ENCODE measurements around the gene L3MBTL3.
"Not testable (repeated sequence)": the region's sequence is repeated elsewhere in the genome, so short reads cannot be mapped to it uniquely, and the experiment has no call there.

Gene L3MBTL3

DNA sequence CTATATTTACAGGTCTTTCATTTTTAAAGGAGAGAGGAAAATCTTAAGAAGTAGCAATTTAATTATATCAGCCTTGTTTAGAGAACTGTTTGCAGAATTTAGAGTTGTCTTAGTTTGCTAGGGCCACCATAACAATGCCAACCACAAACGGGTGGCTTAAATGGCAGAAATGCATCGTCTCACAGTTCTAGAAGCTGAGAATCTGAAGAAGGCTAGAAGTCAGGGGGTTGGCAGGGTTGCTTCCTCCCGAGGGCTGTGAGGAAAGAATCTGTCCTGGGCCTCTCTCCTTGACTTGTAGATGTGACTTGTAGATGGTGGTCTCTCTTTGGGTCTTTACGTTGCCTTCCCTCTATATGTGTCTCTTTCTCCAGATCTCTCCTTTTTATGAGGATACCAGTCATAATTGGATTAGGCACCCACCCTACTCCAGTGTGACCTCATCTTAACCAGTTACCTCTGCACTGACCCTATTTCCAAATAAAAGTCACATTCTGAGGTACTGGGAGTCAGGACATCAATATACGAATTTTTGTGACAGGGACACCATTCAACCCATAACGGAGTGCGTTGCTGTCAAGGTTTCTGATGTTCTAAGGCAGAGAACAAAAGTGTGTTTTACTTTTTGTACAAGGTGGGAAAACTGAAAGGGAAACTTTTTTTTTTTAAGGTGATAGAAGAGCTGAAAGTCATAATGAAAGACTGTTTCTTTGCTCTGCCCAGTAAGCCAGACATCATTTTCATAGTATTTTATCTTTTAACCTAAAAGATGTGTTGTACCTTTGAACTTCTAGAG lies 119.9 kb downstream of the L3MBTL3 start:
- Histone ChIP-seq H3K27ac (ENCODE audit: low read depth, low read length) (no peak overlapping the region), H3K27me3 (ENCODE audit: control insufficient read depth, insufficient read depth, low read length) (no peaks in the 10 kb centered on the region), H3K9me3 (ENCODE audit: control insufficient read depth, insufficient read depth, low read length) (no peaks in the 10 kb centered on the region), H3K9ac (ENCODE audit: low read depth, low read length) (no peak overlapping the region), H3K4me1 (ENCODE audit: control insufficient read depth, insufficient read depth, low read length) (no peaks in the 10 kb centered on the region), H3K4me3 (ENCODE audit: low read depth, low read length) (no peak overlapping the region), H3K36me3 (ENCODE audit: control insufficient read depth, insufficient read depth, low read length) (no peaks in the 10 kb centered on the region)

- H3K4me1 ChIP-seq (ENCODE audit: control insufficient read depth, insufficient read depth, low read length), result no peaks in the 10 kb centered on the region
- H3K9me3 ChIP-seq (ENCODE audit: control insufficient read depth, insufficient read depth, low read length), result no peaks in the 10 kb centered on the region
- H3K27ac ChIP-seq (ENCODE audit: low read depth, low read length), result no peak overlapping the region
- no peaks in the 10 kb centered on the region for H3K27me3 ChIP-seq (ENCODE audit: control insufficient read depth, insufficient read depth, low read length)
- H3K36me3 ChIP-seq (ENCODE audit: control insufficient read depth, insufficient read depth, low read length), result no peaks in the 10 kb centered on the region
- H3K9ac ChIP-seq (ENCODE audit: low read depth, low read length), result no peak overlapping the region
- no peak overlapping the region for H3K4me3 ChIP-seq (ENCODE audit: low read depth, low read length)
Measured at GRCh38 chr6:130138909-130139242, 120.5 kb downstream of the L3MBTL3 start.

DNA sequence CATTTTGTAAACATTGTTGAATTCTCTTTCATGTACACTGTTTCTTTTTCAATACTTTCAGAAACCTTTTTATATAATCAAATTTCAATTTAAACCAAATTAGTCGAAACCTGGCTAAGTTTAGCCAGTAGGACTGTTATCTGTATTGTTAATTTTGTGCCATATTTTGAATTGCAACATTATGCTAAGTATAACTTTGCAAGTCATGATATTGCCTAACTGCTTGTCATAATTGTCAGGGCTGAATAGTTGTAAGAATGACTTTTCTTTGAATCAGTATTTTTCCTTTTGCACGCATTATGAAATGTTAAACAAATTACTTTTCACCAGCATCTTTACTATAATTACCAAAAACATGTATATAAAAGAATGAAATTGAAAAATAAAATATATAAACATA lies 121.7 kb downstream of the L3MBTL3 start:
- H3K4me3 ChIP-seq (ENCODE audit: low read depth, low read length), result no peak overlapping the region
- H3K4me1 ChIP-seq (ENCODE audit: control insufficient read depth, insufficient read depth, low read length), result no peaks in the 10 kb centered on the region
- no peaks in the 10 kb centered on the region for H3K9me3 ChIP-seq (ENCODE audit: control insufficient read depth, insufficient read depth, low read length)
- H3K9ac ChIP-seq (ENCODE audit: low read depth, low read length), result no peak overlapping the region
- H3K27me3 ChIP-seq (ENCODE audit: control insufficient read depth, insufficient read depth, low read length), result no peaks in the 10 kb centered on the region
- H3K27ac ChIP-seq (ENCODE audit: low read depth, low read length), result no peak overlapping the region
- H3K36me3 ChIP-seq (ENCODE audit: control insufficient read depth, insufficient read depth, low read length), result no peaks in the 10 kb centered on the region

DNA sequence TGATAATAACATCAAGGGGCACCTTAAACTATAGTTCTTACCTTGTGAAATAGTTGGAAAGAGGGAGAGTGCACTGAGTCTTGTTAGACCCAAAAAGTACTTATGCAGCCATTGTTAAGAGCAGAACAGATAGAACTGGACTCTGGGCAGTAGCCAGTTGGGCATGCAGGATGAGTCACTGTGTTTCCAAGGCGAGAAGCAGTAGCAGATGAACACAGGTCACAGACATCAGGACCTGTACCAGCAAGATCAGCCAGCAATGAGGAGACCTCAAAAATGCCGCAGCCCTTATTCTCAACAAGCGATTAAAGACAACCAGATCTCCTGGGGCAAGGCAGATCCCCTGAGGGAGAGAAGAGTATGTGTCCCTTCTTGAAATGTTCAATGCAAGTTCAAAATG lies 125.3 kb downstream of the L3MBTL3 start:
- Histone ChIP-seq H3K36me3 (ENCODE audit: control insufficient read depth, insufficient read depth, low read length) (no peaks in the 10 kb centered on the region), H3K4me3 (ENCODE audit: low read depth, low read length) (no peak overlapping the region), H3K27ac (ENCODE audit: low read depth, low read length) (no peak overlapping the region), H3K9me3 (ENCODE audit: control insufficient read depth, insufficient read depth, low read length) (no peaks in the 10 kb centered on the region), H3K27me3 (ENCODE audit: control insufficient read depth, insufficient read depth, low read length) (no peaks in the 10 kb centered on the region), H3K9ac (ENCODE audit: low read depth, low read length) (no peak overlapping the region), H3K4me1 (ENCODE audit: control insufficient read depth, insufficient read depth, low read length) (no peaks in the 10 kb centered on the region)

GRCh38 chr6:130147111-130147510 lies 128.7 kb downstream of the L3MBTL3 start:
- Histone ChIP-seq H3K4me1 (ENCODE audit: control insufficient read depth, insufficient read depth, low read length) (no peaks in the 10 kb centered on the region), H3K9me3 (ENCODE audit: control insufficient read depth, insufficient read depth, low read length) (no peaks in the 10 kb centered on the region), H3K36me3 (ENCODE audit: control insufficient read depth, insufficient read depth, low read length) (no peaks in the 10 kb centered on the region), H3K27ac (ENCODE audit: low read depth, low read length) (no peak overlapping the region), H3K4me3 (ENCODE audit: low read depth, low read length) (no peak overlapping the region), H3K27me3 (ENCODE audit: control insufficient read depth, insufficient read depth, low read length) (no peaks in the 10 kb centered on the region), H3K9ac (ENCODE audit: low read depth, low read length) (no peak overlapping the region)

DNA sequence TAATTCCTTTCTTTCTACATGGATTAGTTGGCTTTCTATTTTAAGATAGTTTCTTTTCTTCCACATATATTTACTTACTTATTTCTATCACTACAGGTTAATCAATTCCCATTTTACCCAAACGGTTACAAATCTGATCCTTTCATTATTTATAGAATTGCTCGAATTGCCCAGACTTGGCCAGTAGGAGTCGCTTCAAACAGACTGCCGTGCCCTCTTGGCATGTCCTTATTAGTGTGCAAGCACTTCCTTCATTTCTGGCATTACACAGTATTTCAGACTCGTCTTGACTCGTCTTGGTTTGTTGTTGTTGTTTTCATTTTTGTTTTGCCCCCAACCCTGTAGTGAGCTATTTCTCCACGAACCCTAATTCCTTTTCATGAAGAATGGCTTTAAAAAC lies 129.8 kb downstream of the L3MBTL3 start:
- Histone ChIP-seq H3K4me3 (ENCODE audit: low read depth, low read length) (no peak overlapping the region), H3K4me1 (ENCODE audit: control insufficient read depth, insufficient read depth, low read length) (peaks cover 6% of the 10 kb centered on the region), H3K36me3 (ENCODE audit: control insufficient read depth, insufficient read depth, low read length) (no peaks in the 10 kb centered on the region), H3K27ac (ENCODE audit: low read depth, low read length) (no peak overlapping the region), H3K9me3 (ENCODE audit: control insufficient read depth, insufficient read depth, low read length) (no peaks in the 10 kb centered on the region), H3K9ac (ENCODE audit: low read depth, low read length) (no peak overlapping the region), H3K27me3 (ENCODE audit: control insufficient read depth, insufficient read depth, low read length) (no peaks in the 10 kb centered on the region)

GRCh38 chr6:130149016-130149415 lies 130.6 kb downstream of the L3MBTL3 start:
- H3K9me3 ChIP-seq (ENCODE audit: control insufficient read depth, insufficient read depth, low read length); H3K27me3 ChIP-seq (ENCODE audit: control insufficient read depth, insufficient read depth, low read length); H3K4me3 ChIP-seq (ENCODE audit: low read depth, low read length); H3K27ac ChIP-seq (ENCODE audit: low read depth, low read length); H3K36me3 ChIP-seq (ENCODE audit: control insufficient read depth, insufficient read depth, low read length); H3K9ac ChIP-seq (ENCODE audit: low read depth, low read length); H3K4me1 ChIP-seq (ENCODE audit: control insufficient read depth, insufficient read depth, low read length): not testable (repeated sequence)

DNA sequence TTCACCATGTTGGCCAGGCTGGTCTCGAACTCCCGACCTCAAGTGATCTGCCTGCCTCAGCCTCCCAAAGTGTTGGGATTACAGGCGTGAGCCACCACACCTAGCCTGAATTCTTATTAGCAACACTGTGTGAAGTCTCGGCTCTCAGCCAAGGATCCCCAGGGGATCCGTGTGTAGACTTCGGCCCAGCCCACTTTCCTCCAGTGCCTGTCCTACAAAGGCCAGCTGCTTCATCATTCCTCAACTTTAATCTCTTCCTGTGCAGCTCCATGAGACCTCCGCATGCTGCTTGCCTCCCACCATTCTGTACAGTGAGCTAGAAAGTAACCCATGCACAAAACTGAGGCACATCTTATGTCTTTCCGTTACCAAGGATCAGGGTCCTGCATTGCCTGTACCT lies 132.5 kb downstream of the L3MBTL3 start:
- H3K4me1 ChIP-seq (ENCODE audit: control insufficient read depth, insufficient read depth, low read length), result peaks cover 6% of the 10 kb centered on the region
- no peak overlapping the region for H3K4me3 ChIP-seq (ENCODE audit: low read depth, low read length)
- no peaks in the 10 kb centered on the region for H3K27me3 ChIP-seq (ENCODE audit: control insufficient read depth, insufficient read depth, low read length)
- no peaks in the 10 kb centered on the region for H3K9me3 ChIP-seq (ENCODE audit: control insufficient read depth, insufficient read depth, low read length)
- no peak overlapping the region for H3K27ac ChIP-seq (ENCODE audit: low read depth, low read length)
- H3K36me3 ChIP-seq (ENCODE audit: control insufficient read depth, insufficient read depth, low read length), result no peaks in the 10 kb centered on the region
- H3K9ac ChIP-seq (ENCODE audit: low read depth, low read length), result no peak overlapping the region

GRCh38 chr6:130152908-130153510 lies 134.6 kb downstream of the L3MBTL3 start:
- Histone ChIP-seq H3K9me3 (ENCODE audit: control insufficient read depth, insufficient read depth, low read length) (no peaks in the 10 kb centered on the region), H3K36me3 (ENCODE audit: control insufficient read depth, insufficient read depth, low read length) (no peaks in the 10 kb centered on the region), H3K27me3 (ENCODE audit: control insufficient read depth, insufficient read depth, low read length) (no peaks in the 10 kb centered on the region), H3K4me3 (ENCODE audit: low read depth, low read length) (no peak overlapping the region), H3K4me1 (ENCODE audit: control insufficient read depth, insufficient read depth, low read length) (peaks cover 6% of the 10 kb centered on the region), H3K9ac (ENCODE audit: low read depth, low read length) (no peak overlapping the region), H3K27ac (ENCODE audit: low read depth, low read length) (no peak overlapping the region)

GRCh38 chr6:130156908-130157307 lies 138.5 kb downstream of the L3MBTL3 start:
- no peaks in the 10 kb centered on the region for H3K36me3 ChIP-seq (ENCODE audit: control insufficient read depth, insufficient read depth, low read length)
- H3K27me3 ChIP-seq (ENCODE audit: control insufficient read depth, insufficient read depth, low read length), result no peaks in the 10 kb centered on the region
- H3K9ac ChIP-seq (ENCODE audit: low read depth, low read length), result no peak overlapping the region
- no peak overlapping the region for H3K27ac ChIP-seq (ENCODE audit: low read depth, low read length)
- H3K4me3 ChIP-seq (ENCODE audit: low read depth, low read length), result no peak overlapping the region
- peaks cover 6% of the 10 kb centered on the region for H3K4me1 ChIP-seq (ENCODE audit: control insufficient read depth, insufficient read depth, low read length)
- peaks cover 7% of the 10 kb centered on the region for H3K9me3 ChIP-seq (ENCODE audit: control insufficient read depth, insufficient read depth, low read length)

GRCh38 chr6:130158056-130158455 lies 139.7 kb downstream of the L3MBTL3 start:
- H3K27me3 ChIP-seq (ENCODE audit: control insufficient read depth, insufficient read depth, low read length), result no peaks in the 10 kb centered on the region

More at GRCh38 chr6:130158056-130158455, 139.7 kb downstream of the L3MBTL3 start:
- H3K4me1 ChIP-seq (ENCODE audit: control insufficient read depth, insufficient read depth, low read length), result peaks cover under 1% of the 10 kb centered on the region; the same call in 1 of the 2 replicates
- no peak overlapping the region for H3K27ac ChIP-seq (ENCODE audit: low read depth, low read length)
- H3K4me3 ChIP-seq (ENCODE audit: low read depth, low read length), result no peak overlapping the region
- no peaks in the 10 kb centered on the region for H3K36me3 ChIP-seq (ENCODE audit: control insufficient read depth, insufficient read depth, low read length)
- H3K9ac ChIP-seq (ENCODE audit: low read depth, low read length), result no peak overlapping the region
- peaks cover 7% of the 10 kb centered on the region for H3K9me3 ChIP-seq (ENCODE audit: control insufficient read depth, insufficient read depth, low read length)

All from HUES48 (cell line).